GM12878 (cell line): ENCODE results near the gene CMSS1. TPM values are rescaled to one million over a fixed set of nuclear protein-coding genes. Genes with fewer than 3 reads are reported as not detected.

Experiments used
- ATAC-seq: fragments of 200-7000 bp; cut with Tn5 transposase; 3 replicates; pipeline ENCODE4 v1.9.1; 2020; ENCODE audit warnings: mild to moderate bottlenecking, moderate library complexity
- BruUV-seq: library from RNA; stranded (reverse); fragments of 400-500 nt; replicated peaks from 2 replicates; lab custom pipeline; 2021; lab: Mats Ljungman, UMichigan
- CTCF ChIA-PET: fragments of 300-600 bp; sonication (Branson Sonifier 250); formaldehyde crosslinking; extraction: SDS; loops from one replicate; lab custom pipeline; 2021; ENCODE audit warnings: inconsistent platforms; lab: Yijun Ruan, JAX
- POLR2A ChIA-PET: fragments of 350-600 bp; formaldehyde crosslinking; extraction: SDS; loops from one replicate; lab custom pipeline; 2021; ENCODE audit warnings: inconsistent platforms; lab: Charles Lee
- RAD21 ChIA-PET: fragments of 300-600 bp; sonication (Branson Sonifier 250); formaldehyde crosslinking; loops from one replicate; lab custom pipeline; 2023; ENCODE audit warnings: antibody characterized with exemption; ENCODE audit not compliant: unreplicated experiment; lab: Charles Lee
- SMC1A ChIA-PET: fragments of 300-600 bp; sonication (Branson Sonifier 250); formaldehyde crosslinking; loops from one replicate; lab custom pipeline; 2023; ENCODE audit not compliant: unreplicated experiment, uncharacterized antibody; lab: Charles Lee
- DNase-seq: peaks from one replicate; pipeline ENCODE4 v3.0.0-alpha.2; 2011; ENCODE audit warnings: low read depth, low spot score
- FAIRE-seq: peaks from 3 replicates; lab custom pipeline; 2011; peaks lifted over from hg19 to GRCh38; lab: Jason Lieb, UNC
- H2AFZ ChIP-seq: 2 replicates; pipeline ENCODE4 v1.6.0; 2011; ENCODE audit warnings: low read depth, low read length, control low read depth; ENCODE audit not compliant: control insufficient read depth
- H3K27ac ChIP-seq: 2 replicates; pipeline ENCODE4 v1.5.1; 2011; ENCODE audit warnings: control low read depth; ENCODE audit not compliant: control insufficient read depth, insufficient read depth
- H3K27me3 ChIP-seq, 2 experiments: replicated peaks in 1 of 2; 2 replicates each; pipeline versions ENCODE4 v1.6.0 to v1.6.1; 2011; ENCODE audit warnings: low read length in 1 of 2; ENCODE audit not compliant: control insufficient read depth in 2 of 2, insufficient read depth in 2 of 2
- H3K36me3 ChIP-seq, 2 experiments: 2 replicates each; pipeline ENCODE4 v1.5.1; 2011; ENCODE audit warnings: low read length in 1 of 2; ENCODE audit not compliant: control insufficient read depth in 2 of 2, insufficient read depth in 2 of 2
- H3K4me1 ChIP-seq: 2 replicates; pipeline ENCODE4 v1.6.1; 2011; ENCODE audit warnings: mild to moderate bottlenecking, low read length, moderate library complexity, mixed read lengths; ENCODE audit not compliant: control insufficient read depth, insufficient read depth
- H3K4me2 ChIP-seq: 2 replicates; pipeline ENCODE4 v1.6.0; 2011; ENCODE audit warnings: control low read depth; ENCODE audit not compliant: control insufficient read depth, insufficient read depth
- H3K4me3 ChIP-seq: fragments of 200-600 bp; sonication (generic); 2 replicates; pipeline ENCODE4 v1.5.1; 2016
- H3K79me2 ChIP-seq: 2 replicates; pipeline ENCODE4 v1.6.0; 2011; ENCODE audit warnings: low read length; ENCODE audit not compliant: control insufficient read depth, insufficient read depth
- H3K9ac ChIP-seq: 2 replicates; pipeline ENCODE4 v1.8.0; 2011; ENCODE audit warnings: low read length, control low read depth, mixed read lengths; ENCODE audit not compliant: control insufficient read depth, insufficient read depth
- H3K9me3 ChIP-seq: replicated peaks from 3 replicates; pipeline ENCODE4 v1.5.1; 2011; ENCODE audit warnings: mild to moderate bottlenecking, low read length; ENCODE audit not compliant: control insufficient read depth, insufficient read depth
- H4K20me1 ChIP-seq: 2 replicates; pipeline ENCODE4 v1.6.0; 2011; ENCODE audit not compliant: control insufficient read depth, insufficient read depth
- EED ChIP-seq: sonication (generic); IDR thresholded peaks from 2 replicates; pipeline ENCODE4 v1.6.1; 2016; ENCODE audit warnings: antibody characterized with exemption, low read depth
- FOXM1 ChIP-seq: IDR thresholded peaks from 2 replicates; pipeline ENCODE4 v1.6.1; 2012; ENCODE audit warnings: low read depth, mild to moderate bottlenecking, inconsistent platforms, low read length, moderate library complexity
- MYB ChIP-seq: fragments of 150-350 bp; IDR thresholded peaks from 2 replicates; pipeline ENCODE4 v1.6.1; 2014; ENCODE audit warnings: mild to moderate bottlenecking, low read depth, low read length, borderline replicate concordance
- NFYB ChIP-seq: IDR thresholded peaks from 2 replicates; pipeline ENCODE4 v1.6.1; 2011; ENCODE audit warnings: low read depth, mild to moderate bottlenecking, low read length, improper control_type of control experiment, moderate library complexity; ENCODE audit not compliant: insufficient read depth
- POU2F2 ChIP-seq: IDR thresholded peaks from 3 replicates; pipeline ENCODE4 v1.6.1; 2011; ENCODE audit warnings: low read depth, mild to moderate bottlenecking, low read length, borderline replicate concordance
- RAD51 ChIP-seq: fragments of 450-650 bp; IDR thresholded peaks from 2 replicates; pipeline ENCODE4 v1.6.1; 2016; ENCODE audit warnings: moderate library complexity, mild to moderate bottlenecking, inconsistent platforms
- RCOR1 ChIP-seq: conservative IDR thresholded peaks from 2 replicates; pipeline ENCODE4 v1.6.1; 2012; ENCODE audit warnings: low read depth, low read length, improper control_type of control experiment
- RUNX3 ChIP-seq: IDR thresholded peaks from 2 replicates; pipeline ENCODE4 v1.6.1; 2012; ENCODE audit warnings: low read length, inconsistent platforms
- SMAD5 ChIP-seq: IDR thresholded peaks from 2 replicates; pipeline ENCODE4 v1.6.1; 2016; ENCODE audit warnings: antibody characterized with exemption, low read depth
- SMARCA5 ChIP-seq: fragments of 450-650 bp; IDR thresholded peaks from 2 replicates; pipeline ENCODE4 v1.6.1; 2017; ENCODE audit warnings: mild to moderate bottlenecking
- SUZ12 ChIP-seq: fragments of 200-600 bp; sonication (generic); IDR thresholded peaks from one replicate; pipeline ENCODE4 v1.6.1; 2018; ENCODE audit warnings: antibody characterized with exemption, mild to moderate bottlenecking; ENCODE audit not compliant: unreplicated experiment
- TAF1 ChIP-seq: IDR thresholded peaks from 2 replicates; pipeline ENCODE4 v1.6.1; 2011; ENCODE audit warnings: mild to moderate bottlenecking, low read depth, low read length, borderline replicate concordance
- ZNF274 ChIP-seq: IDR thresholded peaks from one replicate; pipeline ENCODE4 v1.8.0; 2011; ENCODE audit not compliant: insufficient read length, insufficient read depth
- ZZZ3 ChIP-seq: IDR thresholded peaks from 2 replicates; pipeline ENCODE4 v1.6.1; 2011; ENCODE audit warnings: low read depth; ENCODE audit not compliant: control insufficient read depth, insufficient read length
- WGBS: methylation state at CpG from one replicate; pipeline ENCODE4 v1.1.6; 2016; ENCODE audit warnings: low lambda C conversion rate; ENCODE audit not compliant: insufficient replicate concordance, insufficient coverage; ENCODE audit errors: missing lambda C conversion rate; 5-methylcytosine and 5-hydroxymethylcytosine counted together
- in situ Hi-C: fragments of 300-500 bp; cut with MboI; formaldehyde crosslinking; loops from 9 replicates; pipeline ENCODE4 v1.14.3; 2018; ENCODE audit warnings: mixed read lengths
- intact Hi-C: fragments of 100-400 bp; cut with micrococcal nuclease; formaldehyde crosslinking; loops from one replicate; pipeline ENCODE4 v1.14.2; 2022; ENCODE audit not compliant: unreplicated experiment
- polyA plus RNA-seq, 11 experiments: library from polyadenylated mRNA; depleted of rRNA in 4 of 11; unstranded in 6 of 11; stranded (reverse) in 5 of 11; fragments of >200 nt; fragmentation: Nextera tagmentation in 4 of 11; fragmentation: Illumina TruSeq in 1 of 11; extraction: Ambion mirVana in 4 of 11; extraction: Trizol in 1 of 11; gene quantifications; 1 replicate in 1 of 11; 2 replicates in 10 of 11; pipeline versions ENCODE4 v1.2.1 to v1.2.3, GENCODE V29; 2011 to 2016; ENCODE audit warnings: inconsistent platforms in 2 of 11, missing spikeins in 2 of 11, low read depth in 1 of 11
- total RNA-seq, 4 experiments: library from RNA; depleted of rRNA in 3 of 4; stranded (reverse); fragments of >200 nt in 3 of 4; fragmentation: Illumina TruSeq in 1 of 4; extraction: Trizol in 1 of 4; gene quantifications; 2 replicates each; pipeline versions ENCODE4 v1.2.1 to v1.2.3, GENCODE V29; 2013 to 2021
- TF ChIP-seq, protein P1 (sequence below): fragments of 450-650 bp; IDR thresholded peaks from 2 replicates; pipeline ENCODE4 v1.6.1; 2014; ENCODE audit warnings: mild to moderate bottlenecking
- TF ChIP-seq, protein P2 (sequence below): IDR thresholded peaks from 2 replicates; pipeline ENCODE4 v1.6.1; 2011; ENCODE audit warnings: borderline replicate concordance, low read depth, mild to moderate bottlenecking, moderate library complexity, low read length; ENCODE audit not compliant: insufficient read depth, poor library complexity, severe bottlenecking

Gene CMSS1
- total and polyA plus RNA-seq, 10 of the 15 experiments (the other 5 are each of a cell fraction or from before 2014, with no cell fraction given), result 31.0 to 118 (median 70.1) TPM

DNA sequence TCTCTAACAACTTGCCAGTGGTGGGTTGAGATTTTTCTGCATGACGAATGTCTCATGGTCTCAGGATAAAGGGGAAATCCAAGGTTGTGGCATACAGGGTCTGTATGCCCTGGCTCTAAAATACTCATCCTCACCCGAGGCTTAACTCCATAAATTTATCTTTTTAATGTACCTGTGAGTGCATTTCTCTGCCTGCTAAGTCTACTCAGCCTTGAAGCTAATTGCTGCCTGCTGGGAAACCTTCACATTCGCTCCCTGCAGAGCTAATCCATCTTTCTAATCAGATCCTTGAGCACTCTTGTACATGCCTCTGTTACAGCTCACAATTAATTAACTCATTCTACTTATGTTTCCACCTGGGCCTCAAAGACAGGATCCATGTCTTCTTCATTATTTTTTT lies 93.8 kb downstream of the CMSS1 start:
- no peaks in the 10 kb centered on the region for H3K9me3 ChIP-seq
- H3K27ac ChIP-seq, result no peak overlapping the region
- H3K4me3 ChIP-seq, result no peak overlapping the region
- H3K27me3 ChIP-seq, result no peaks in the 10 kb centered on the region
- ChIA-PET RAD21 (no interaction called here), POLR2A (no interaction called here), SMC1A (interaction anchor here (0.9 to 1.1 kb wide), 2 partner anchors 17 to 18 kb away, joined by 3 to 4 read pairs; no protein-coding TSS in a partner anchor), CTCF (no interaction called here)
- no peaks in the 10 kb centered on the region; the same call in 1 of the 2 replicates for H3K79me2 ChIP-seq
- TF ChIP-seq, protein P1, sequence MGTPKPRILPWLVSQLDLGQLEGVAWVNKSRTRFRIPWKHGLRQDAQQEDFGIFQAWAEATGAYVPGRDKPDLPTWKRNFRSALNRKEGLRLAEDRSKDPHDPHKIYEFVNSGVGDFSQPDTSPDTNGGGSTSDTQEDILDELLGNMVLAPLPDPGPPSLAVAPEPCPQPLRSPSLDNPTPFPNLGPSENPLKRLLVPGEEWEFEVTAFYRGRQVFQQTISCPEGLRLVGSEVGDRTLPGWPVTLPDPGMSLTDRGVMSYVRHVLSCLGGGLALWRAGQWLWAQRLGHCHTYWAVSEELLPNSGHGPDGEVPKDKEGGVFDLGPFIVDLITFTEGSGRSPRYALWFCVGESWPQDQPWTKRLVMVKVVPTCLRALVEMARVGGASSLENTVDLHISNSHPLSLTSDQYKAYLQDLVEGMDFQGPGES, result no peak
- TF ChIP-seq ZZZ3 (no peak), POU2F2 (no peak), NFYB (no peak), SMAD5 (no peak), SUZ12 (no peak), ZNF274 (no peak), SMARCA5 (no peak), MYB (no peak), EED (no peak), RUNX3 (no peak), TAF1 (no peak), RCOR1 (no peak), RAD51 (no peak), FOXM1 (no peak)
- TF ChIP-seq, protein P2, sequence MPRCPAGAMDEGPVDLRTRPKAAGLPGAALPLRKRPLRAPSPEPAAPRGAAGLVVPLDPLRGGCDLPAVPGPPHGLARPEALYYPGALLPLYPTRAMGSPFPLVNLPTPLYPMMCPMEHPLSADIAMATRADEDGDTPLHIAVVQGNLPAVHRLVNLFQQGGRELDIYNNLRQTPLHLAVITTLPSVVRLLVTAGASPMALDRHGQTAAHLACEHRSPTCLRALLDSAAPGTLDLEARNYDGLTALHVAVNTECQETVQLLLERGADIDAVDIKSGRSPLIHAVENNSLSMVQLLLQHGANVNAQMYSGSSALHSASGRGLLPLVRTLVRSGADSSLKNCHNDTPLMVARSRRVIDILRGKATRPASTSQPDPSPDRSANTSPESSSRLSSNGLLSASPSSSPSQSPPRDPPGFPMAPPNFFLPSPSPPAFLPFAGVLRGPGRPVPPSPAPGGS, result no peak
- WGBS, result 64% methylated on average over 3 of the region's 3 CpGs
- no TSS peak for BruUV-seq
- H4K20me1 ChIP-seq, result no peaks in the 10 kb centered on the region
- H2AFZ ChIP-seq, result no peak overlapping the region
- no peaks in the 10 kb centered on the region for H3K4me1 ChIP-seq
- H3K36me3 ChIP-seq, result no peaks in the 10 kb centered on the region
- intact Hi-C loops (no loop called here), in situ Hi-C loops (loop anchor here (10.0 kb wide), 1 partner anchor 57 kb away; no protein-coding TSS in a partner anchor)
- DNase-seq (no peak), ATAC-seq (no peak), FAIRE-seq (no peak)
- H3K9ac ChIP-seq, result no peak overlapping the region
- no peak overlapping the region for H3K4me2 ChIP-seq
